ENCODE measurements around the gene TSC22D1.

Gene TSC22D1

DNA sequence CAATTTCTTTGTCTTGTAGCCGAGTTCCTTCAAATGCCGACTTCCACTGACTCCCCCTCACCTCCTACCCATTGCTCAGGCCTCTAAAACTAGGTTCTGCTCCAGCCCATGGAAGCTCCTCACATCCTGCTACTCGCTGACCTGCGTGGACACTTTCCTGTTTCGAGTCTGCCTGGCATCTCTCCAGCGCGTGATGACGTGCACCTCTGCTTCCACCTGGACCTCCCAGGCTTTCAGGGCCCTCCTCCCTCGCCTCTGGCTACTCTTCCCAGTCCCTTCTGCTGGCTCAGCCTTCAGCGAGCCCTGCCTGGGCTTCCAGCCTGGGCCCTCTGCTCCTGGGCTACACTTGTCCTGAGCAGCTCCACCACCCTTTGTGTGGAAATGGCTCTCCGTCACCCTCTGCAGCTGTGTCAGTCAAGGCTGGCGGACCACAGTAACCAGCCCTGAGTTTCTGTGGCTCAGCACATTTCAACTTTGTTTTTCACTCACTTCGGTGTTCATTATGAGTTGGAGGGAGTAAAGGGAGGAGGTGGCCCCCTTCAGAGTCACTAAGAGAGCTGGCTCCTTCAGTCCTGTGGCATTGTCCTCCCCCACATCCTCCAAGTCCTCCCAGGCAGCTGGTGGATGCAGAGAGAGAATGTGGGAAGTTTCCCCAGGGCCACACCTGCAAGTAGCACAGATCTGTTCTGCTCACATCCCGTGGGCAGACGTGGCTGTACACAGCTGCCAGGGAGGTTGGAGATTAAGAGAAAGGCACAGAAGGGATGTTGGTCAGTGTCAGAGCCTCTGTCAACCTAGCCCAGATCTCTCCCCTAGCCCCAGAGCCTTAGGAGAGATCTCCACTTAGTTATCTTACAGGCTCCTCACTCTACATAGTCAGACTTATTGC lies 153.1 kb downstream of the TSC22D1 start:
- FAIRE-seq = no peak

DNA sequence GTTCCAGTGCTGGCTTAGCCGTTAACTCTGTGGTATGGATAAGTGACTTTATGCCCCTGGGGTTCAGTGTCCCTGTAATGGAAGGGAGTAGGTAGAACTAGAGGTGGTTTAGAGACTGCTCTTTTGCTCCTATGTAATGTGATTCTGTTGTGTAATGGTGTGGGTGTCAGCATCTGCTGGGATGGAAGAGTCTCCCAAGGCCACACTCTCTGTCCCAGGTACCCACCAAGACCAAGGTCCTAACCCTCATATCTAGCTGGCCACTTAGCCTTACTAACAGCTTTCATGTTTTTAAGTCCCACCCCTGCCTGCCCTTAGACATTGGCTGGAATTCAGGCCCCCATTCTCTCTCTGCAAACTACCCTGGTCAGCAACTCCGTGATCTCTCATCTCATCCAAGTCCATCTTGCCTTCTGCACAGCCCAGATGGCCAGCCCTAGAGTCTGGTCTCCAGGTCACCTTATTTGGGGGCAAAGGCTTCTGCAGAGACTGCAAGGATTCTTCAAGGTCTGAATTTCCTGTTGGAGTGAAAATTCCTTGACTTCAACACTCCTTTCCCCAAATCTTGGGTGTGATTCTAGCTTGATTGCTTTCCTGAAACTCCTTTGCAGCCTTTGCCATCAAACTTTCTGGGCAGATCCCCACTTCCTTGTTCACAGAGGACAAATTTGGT lies 154.1 kb downstream of the TSC22D1 start:
- FAIRE-seq = no peak

DNA sequence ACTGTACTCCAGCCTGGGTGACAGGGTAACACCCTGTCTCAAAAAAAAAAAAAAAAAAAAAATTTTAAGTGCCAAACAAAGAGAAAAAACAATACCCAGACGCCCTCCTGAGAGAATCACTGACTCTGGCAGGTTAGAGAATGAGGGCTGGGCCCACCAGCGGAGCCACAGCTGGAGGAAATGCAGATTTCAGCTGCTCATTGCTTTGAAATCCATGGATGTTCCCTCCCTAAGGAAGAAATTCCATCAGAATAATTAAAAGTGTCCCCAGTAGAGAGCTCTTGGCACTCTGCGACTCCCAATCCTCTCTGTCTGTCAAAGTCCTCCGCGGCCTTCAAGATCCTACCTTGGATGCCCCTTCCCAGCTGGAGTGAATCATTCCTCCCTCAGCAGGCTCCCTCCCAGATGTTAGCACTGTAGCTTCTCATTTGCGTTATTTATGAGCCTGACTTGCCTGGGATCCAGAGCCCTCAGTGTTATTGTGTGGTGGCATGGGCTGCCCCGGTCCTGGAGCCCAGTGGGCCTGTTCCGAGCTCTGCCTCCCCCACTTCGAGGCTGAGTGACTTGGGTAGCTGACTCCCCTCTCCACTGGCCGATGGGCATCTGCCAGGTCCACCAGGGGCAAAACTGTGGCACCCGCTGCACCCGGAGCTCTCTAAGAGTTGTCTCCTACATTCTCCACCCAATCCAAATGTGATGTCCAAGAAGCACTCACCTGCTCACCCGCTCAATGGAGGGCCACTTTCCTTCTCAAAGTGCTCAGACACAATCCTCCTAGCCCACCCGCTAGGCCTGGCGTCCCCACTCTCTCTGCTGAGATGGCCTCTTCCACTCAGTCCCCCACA lies 155.5 kb downstream of the TSC22D1 start:
- no peak for FAIRE-seq

DNA sequence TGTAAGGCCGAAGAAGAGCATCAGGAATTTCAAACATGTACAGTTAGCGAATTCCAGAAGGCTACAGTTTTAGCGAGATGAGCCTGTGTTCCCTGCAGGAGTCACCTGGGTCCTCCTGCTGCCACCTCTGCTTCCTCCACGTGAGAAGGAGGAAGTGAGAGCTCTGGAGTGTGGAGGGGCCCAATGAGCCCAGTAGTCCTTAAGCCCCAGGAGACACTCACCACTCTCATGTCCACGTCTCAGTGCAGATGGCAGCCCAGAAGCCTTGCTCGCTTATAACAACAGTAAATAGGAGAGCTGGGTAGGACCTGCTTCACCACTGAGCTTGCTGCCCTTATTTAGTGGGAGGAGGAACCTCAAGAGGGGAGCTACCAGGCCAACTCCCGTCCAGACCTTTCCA lies 158.3 kb downstream of the TSC22D1 start:
- no peak for FAIRE-seq

DNA sequence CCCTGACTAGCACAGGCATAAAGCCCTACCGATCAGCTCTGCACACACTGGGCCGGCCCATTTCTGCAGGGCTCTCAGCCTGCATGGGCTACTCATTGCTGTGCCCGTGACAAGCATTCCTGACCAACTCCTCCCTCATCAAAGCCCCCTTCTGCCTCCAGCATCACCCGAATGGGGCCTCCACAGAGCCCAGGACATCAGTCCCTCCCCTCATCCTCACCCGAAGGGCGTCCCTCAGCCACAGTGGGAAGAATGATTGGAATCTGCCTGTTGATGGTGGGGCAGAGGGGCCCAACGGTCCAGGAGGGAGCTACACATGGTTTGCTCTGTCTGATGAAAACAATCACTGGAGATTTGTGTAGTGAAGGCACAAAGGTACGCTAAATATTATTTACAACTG lies 158.7 kb downstream of the TSC22D1 start:
- FAIRE-seq = no peak

DNA sequence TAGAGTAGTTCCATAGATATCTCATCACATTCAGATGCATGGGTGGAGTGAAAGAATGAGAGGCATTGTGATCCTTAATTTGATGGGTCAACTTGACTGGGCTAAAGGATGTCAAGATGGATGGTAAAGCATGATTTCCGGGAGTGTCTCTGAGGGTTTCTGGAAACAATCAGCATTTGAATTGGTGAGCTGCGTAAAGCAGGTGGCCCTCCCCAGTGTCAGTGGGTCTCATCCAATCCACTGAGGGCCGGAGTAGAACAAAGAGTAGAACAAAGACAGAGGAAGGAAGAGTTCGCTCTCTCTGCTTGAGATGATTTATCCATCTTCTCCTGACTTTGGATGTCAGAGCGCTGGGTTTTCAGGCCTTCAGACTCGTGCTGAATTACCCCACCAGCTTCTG lies 159.4 kb downstream of the TSC22D1 start:
- FAIRE-seq = no peak

DNA sequence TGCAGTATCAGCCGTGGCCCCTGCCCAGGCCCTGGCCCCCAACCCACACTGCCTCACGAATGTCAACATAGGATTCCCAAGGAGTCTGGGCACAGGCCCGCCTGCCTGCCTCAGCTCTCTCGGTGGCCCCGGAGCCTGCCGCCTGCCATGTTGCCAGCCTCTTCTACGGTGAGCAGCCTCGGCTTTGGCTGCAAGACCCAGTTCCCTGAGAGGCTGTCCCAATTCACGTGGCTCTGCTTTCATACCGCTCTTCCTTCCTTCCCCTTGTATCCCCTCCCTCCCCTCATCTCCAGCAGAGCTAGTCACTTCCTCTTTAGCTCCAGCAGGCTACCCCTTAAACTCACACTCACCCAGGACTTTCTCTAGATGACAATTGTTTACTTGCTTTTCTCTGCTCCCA lies 159.8 kb downstream of the TSC22D1 start:
- FAIRE-seq = no peak

DNA sequence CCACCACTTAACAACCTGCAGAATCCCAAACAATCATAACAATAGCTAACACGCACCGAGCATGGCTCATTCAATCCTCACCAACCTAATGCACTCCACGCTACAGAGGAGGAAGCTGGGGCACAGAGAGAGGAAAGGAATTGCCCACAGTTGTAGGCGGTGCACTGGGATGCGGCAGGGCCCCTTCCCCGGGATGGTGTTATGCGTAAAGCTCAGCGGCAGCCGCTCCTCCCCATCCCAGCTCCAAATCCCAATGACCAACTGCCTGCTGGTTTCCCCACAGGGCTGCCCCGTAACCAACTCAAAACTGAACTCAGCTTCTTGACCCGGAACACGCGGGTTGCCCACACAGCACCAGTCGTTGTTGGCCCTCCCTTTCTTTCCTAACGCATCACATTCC lies 160.3 kb downstream of the TSC22D1 start:
- FAIRE-seq = no peak

DNA sequence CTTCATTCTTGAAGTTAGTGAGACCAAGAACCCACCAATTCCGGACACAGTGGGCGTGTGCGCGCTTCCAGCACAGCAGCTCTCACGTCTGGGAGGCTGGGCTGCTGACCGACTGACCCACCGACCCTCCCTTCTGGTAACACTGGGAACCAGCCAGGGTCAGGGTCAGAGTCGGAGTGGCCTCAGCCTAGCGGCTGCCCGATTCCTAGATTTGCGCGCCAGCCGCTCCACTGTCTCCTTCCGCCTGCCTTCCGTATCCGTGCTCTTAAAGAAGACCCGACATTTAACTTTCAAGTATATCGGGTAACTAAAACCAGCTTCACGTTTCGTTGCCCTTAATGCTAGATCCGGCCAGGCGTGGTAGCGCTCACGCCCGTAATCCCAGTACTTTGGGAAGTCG lies 161.4 kb downstream of the TSC22D1 start:
- FAIRE-seq = no peak

DNA sequence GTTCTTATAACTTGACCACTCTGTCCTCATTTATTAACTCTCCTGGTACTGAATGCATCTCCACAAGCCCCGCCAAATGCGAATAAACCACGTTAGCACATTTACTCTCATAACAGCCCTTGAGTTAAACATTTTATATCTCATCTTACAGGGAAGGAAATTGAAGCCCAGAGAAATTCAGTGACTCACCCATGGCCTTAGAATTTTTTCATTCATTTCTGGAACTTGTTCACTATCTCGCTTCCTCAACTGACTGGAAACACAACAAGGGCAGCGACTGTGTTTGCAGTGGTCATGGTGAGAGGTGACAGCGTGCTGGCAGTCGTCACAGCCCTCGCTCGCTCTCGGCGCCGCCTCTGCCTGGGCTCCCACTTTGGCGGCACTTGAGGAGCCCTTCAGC lies 163.0 kb downstream of the TSC22D1 start:
- FAIRE-seq = no peak

DNA sequence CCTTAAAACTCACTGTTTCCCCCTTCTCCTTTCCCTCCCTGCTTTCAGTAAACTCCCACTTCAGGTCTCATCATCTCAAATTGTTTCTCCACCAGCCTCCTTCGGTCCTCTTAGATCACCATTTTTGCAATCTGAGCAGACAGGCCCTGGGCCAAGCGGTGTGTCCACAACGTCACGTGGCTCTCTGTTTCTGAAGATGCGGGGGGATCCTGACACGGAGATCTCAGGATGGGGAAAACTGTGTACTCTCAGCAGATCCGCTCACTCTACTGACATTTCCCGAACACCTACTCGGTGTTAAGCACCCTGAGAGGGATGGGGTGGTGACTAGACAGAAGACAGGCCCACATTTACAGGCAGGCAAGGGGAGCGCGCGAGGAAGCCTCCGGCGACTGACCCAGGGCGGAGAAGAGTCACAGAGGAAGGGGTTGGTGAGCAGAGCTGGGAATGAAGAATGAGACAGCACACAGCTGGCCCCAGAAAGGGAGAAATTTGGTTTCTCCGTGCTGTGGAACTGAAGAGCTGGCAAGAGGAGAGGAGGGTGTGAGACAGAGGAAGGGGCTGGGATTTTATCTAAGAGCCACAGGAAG lies 163.7 kb downstream of the TSC22D1 start:
- no peak for FAIRE-seq

DNA sequence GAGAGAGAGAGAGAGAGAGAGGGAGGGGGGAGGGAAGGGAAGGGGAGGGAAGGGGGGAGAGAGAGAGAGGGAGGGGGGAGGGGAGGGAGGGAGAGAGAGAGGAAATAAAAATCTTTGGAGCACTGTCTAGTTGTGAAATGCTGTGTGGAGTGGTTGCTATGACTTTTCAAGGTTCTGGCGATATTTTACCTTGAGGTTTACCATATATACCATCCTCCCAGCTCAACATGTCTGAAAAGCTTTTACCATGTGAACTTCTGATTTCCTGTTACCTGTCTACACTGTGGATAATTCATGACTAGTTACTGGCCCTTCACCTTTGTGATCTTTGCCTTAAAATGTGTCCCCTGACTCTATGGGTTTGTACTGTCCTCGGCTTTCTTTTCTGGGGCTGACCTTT lies 164.3 kb downstream of the TSC22D1 start:
- FAIRE-seq = no peak

DNA sequence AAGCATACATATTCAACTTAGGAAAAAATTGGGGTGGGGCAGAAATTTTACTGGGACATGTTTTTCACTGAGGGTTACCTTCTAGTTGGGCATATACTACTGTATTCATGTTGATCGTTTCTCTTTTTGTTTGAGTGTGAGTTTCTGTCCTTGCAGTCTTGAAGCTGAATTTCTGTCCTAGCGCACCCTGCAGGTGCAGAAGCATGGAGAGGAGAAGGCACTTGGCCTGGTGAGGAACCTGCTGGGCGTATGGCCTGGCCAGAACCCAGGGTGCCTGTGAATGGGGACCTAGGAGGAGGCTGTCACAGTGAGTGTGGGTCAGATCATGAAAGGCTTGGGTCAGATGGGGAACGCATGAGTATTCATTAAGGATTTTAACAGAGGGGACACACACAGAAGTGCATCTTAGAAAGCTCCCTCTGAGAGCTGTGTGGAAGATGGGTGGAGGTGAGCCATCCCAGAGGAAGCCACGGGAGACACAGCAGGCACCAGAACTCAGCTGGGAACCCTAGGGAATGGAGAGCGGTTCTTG lies 165.7 kb downstream of the TSC22D1 start:
- FAIRE-seq = no peak

DNA sequence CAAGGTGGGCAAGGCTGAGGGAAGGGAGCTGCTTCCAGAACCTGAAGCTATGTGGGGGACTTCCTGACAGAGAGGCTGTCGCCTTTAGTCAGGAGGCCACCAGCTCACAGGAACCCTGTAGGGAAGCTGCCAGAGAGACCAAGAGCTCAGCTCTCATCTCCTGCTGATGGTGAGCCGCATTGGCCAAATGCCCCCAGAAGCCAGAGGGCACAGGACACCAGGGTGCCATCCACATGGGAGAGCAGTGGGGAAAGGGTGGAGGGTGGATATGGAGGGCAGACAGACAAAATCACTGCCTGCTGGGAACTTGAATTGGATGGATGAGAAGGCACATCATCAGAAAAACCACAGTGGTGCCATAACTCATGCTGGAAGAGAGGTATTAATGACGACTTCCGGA lies 166.5 kb downstream of the TSC22D1 start:
- FAIRE-seq = no peak

DNA sequence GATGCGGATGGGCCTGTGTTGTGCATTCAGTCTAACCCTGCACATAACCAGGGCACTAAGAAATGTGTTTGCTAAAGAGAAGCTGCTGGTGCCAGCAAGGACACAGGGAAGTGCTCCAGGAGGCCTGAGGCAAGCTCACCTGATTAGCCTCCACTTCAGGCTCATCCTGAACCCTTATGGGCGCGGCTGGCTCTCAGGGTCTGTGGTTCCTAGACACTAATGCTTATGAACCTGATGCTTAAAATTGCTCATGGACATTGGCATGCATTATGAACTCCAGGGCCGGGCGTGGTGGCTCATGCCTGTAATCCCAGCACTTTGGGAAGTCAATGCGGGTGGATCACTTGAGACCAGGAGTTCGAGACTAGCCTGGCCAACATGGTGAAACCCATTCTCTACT lies 168.2 kb downstream of the TSC22D1 start:
- no peak for FAIRE-seq

DNA sequence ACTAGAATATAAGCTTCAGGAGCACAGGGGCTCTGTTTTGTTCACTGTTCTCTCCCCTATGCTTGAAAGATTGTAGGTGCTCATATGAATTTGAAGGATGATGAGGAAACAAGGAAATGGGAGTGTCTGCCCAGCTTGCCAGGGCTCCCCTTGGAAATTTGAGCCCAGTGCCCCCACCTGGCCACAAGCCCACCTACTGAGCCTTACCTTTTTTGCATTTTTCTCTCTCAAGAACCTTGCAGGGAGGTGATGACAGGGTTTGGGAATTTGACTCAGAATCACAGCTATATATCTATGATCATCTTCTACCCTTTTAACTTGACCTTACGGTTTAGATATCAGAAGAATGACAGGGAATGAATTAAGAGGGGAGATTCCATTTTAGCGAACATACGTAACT lies 168.8 kb downstream of the TSC22D1 start:
- no peak for FAIRE-seq

DNA sequence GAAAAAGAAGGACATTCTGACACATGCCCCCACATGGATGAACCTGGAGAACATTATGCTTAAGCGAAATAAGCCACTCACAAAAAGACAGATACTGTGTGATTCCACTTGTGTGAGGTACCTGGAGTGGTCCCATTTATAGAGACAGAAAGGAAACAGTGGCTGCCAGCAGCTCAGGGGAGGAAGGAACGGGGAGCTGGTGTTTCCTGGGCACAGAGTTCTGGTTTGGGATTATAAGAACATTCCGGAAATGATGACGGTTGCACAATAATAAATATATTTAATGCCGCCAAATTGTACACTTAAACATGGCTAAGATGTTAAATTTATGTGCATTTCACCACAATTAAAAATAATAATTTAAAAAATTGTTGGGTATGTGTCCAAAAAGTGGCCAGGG lies 169.5 kb downstream of the TSC22D1 start:
- FAIRE-seq = no peak

DNA sequence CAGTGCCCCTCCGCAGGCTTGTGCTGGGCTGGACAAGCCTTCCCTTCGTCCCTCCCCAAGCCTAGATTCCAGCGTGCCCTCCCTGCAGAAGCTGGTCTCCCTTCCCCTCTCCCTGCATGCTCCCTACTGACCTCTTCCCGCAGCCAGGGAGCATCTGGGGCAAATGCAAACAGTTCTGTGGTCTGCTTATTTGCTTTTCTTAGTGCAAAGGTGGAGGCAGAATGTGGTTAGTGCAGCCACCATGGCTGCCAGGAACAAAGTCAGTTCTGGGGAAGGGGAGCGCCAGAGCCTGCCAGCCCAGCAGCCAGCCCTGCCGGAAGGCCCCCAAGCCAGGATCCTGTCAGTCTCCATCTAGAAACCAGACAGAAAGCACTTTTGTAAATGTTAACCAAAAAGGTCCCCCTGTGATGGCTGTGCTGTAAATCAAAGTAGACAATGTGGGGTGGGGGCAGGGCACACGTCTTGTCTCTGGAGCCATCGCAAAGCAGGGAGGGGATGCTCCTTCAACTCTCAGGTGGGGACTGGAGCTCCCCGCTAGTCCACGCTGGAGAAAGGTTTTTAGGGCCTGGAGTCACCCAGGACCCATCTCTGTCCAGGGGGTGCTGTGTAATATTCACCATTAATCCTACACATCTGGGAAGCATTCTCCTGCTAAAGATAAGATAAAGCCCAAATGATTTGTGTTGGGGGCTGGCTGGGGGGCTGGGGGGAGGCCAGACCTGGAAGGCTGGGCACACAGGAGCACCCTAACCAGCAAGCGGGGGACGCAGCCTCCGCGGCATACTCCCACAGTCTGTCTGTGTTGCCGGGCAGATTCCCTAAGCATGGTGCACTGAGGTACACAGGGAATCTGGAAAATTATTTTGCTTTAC lies 171.6 kb downstream of the TSC22D1 start:
- FAIRE-seq = no peak

DNA sequence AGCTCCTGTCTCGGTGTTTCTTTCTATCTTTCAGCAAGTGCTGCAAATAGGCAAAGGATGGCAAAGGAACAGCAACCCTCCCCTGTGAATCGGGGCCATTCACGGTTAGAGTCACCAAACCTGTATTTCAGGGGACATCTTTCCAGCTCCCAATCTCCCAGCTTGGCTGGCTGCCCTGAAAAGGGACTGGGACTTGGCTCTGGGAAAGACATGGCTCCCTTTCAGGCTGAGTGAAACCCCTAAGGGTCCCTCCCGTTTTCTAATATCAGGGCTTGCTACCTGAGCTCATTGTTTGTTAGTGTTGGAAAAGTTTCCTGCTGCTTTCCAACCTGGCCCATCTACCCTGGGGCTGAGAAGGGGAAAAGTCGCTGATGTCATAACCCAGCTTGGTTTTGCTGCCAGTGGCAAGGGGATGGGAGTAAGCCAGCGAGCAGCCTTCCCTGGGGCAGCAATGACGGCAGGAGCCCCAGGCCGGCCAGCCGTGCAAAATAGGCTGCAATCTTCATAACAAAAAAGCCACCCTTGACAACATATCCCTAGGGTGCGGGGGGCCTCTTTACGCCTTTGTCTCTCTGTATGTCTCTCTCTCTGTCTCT lies 172.6 kb downstream of the TSC22D1 start:
- no peak for FAIRE-seq

DNA sequence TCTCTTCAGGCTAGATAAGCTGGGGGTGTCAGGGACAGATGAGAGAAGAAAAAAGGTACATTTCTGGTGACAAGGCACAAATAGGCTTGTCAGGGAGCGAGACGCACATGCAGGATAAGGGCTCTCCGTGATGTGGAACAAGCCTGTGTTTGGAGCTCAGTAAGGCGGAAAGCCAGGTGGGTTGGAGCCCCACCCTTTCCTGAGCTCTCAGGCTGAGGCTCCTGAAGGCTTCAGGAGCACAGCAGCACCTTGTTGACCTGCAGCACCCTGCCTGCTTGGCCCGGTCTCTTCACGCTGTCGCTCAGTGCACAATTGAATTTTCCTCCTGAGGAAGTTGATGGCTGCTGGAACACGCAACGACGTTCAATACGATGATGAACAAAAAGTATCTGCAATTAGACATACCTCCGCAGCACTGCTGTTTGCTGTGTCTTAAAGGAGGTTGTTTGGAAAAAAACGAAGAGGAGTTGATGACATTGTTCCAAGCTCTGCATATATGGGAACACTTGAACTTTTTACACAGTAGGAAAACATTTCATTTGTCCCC lies 173.2 kb downstream of the TSC22D1 start:
- no peak for FAIRE-seq

DNA sequence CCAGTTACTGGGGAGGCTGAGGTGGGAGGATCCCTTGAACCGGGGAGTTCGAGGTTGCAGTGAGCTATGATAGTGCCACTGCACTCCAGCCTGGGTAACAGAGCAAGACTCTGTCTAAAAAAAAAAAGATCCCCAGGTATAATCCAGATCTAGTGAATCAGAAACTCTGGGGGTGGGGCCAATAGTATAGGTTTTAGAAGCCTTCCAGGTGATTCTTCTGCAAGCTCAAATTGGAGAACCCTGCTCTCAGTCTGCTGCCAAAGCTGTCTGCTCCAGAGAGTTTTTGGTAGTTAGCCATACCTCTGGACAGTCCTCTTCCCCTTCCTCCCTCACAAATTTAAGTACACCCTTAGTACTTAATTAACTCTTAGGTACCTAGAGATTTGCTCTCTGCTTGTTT lies 174.6 kb downstream of the TSC22D1 start:
- no peak for FAIRE-seq

Measured in A204.1 (cell line).